Aorta (tissue), 5 donors: ENCODE results near the gene TTLL7. TPM values are rescaled to one million over a fixed set of nuclear protein-coding genes. Genes with fewer than 3 reads are reported as not detected.

Source experiments
- ATAC-seq: fragments of 200-7000 bp; cut with Tn5 transposase; one replicate; pipeline ENCODE4 v1.9.1; 2022; ENCODE audit warnings: moderate library complexity; ENCODE audit not compliant: low FRiP score
- DNase-seq, 2 donors: peaks; one replicate each; pipeline ENCODE4 v3.0.0-alpha.2; 2020
- H3K27ac ChIP-seq, 2 donors: one replicate each; pipeline ENCODE4 v1.5.1; 2013; ENCODE audit warnings: low read length in 2 of 2, mild to moderate bottlenecking in 2 of 2, moderate library complexity in 2 of 2, control low read depth in 1 of 2, inconsistent platforms in 1 of 2, low read depth in 1 of 2
- H3K27me3 ChIP-seq, 2 donors: one replicate each; pipeline ENCODE4 v1.6.1; 2013; ENCODE audit warnings: control low read depth in 1 of 2, low read length in 1 of 2, mild to moderate bottlenecking in 1 of 2, moderate library complexity in 1 of 2; ENCODE audit not compliant: insufficient read depth in 2 of 2, control insufficient read depth in 1 of 2
- H3K36me3 ChIP-seq, 2 donors: one replicate each; pipeline ENCODE4 v1.6.1; 2013; ENCODE audit warnings: control low read depth in 1 of 2, low read length in 1 of 2, mild to moderate bottlenecking in 1 of 2; ENCODE audit not compliant: insufficient read depth in 2 of 2, control insufficient read depth in 1 of 2
- H3K4me1 ChIP-seq, 2 donors: one replicate each; pipeline ENCODE4 v1.6.1; 2013; ENCODE audit warnings: low read length in 2 of 2, control low read depth in 1 of 2, mild to moderate bottlenecking in 1 of 2, moderate library complexity in 1 of 2; ENCODE audit not compliant: insufficient read depth in 2 of 2, control insufficient read depth in 1 of 2
- H3K4me3 ChIP-seq, 2 donors: one replicate each; pipeline ENCODE4 v1.5.1; 2013; ENCODE audit warnings: low read length in 2 of 2, control low read depth in 1 of 2, mild to moderate bottlenecking in 1 of 2
- H3K9me3 ChIP-seq: one replicate; pipeline ENCODE4 v1.6.1; 2013; ENCODE audit warnings: mild to moderate bottlenecking, low read length; ENCODE audit not compliant: control insufficient read depth
- WGBS, 2 donors: extraction: QIAGEN DNeasy Blood & Tissue Kit; methylation state at CpG; one replicate each; pipeline ENCODE4 v1.1.7; 2013; 5-methylcytosine and 5-hydroxymethylcytosine counted together
- intact Hi-C, 2 donors: fragments of 100-400 bp; cut with DNase I; formaldehyde crosslinking; loops; one replicate each; pipeline versions ENCODE4 v1.14.2 to v1.15.0; 2022
- polyA plus RNA-seq, 2 donors: library from polyadenylated mRNA; stranded (reverse); fragments of 200-250 nt; gene quantifications; one replicate each; pipeline ENCODE4 v1.2.3, GENCODE V29; 2013
- total RNA-seq, 2 donors: library from RNA; stranded (reverse); fragmentation: NEBNext Ultra II Directional; extraction: Animal tissue kit (Norgen Biotek cat#: 25700); gene quantifications; one replicate each; pipeline ENCODE4 v1.2.1, GENCODE V29; 2021
- donor health status: healthy with polysubstance abuse.
- donor health status: Bipolar disorder and iron deficiency.
- donor health status: DM: no; HTN: no; CAD: no.
- donor health status: DM: no; HTN: no; CAD: no.
- donor health status: DM: yes; HTN: yes; CAD: no.

TTLL7 gene
- total and polyA plus RNA-seq, 4 donors, result 11.0 to 107 (median 60.9) TPM

GRCh38 chr1:83961571-83962295, 37.2 kb downstream of the TTLL7 start:
- peaks cover 2% of the 10 kb centered on the region for H3K9me3 ChIP-seq
- ATAC-seq, result no peak
- H3K4me1 ChIP-seq, result peaks cover 4 to 16% of the 10 kb centered on the region in 2 donors
- 18 to 26% methylated on average over 2 of the region's 2 CpGs for WGBS, 2 donors
- no peak overlapping the region for H3K4me3 ChIP-seq
- no peaks in the 10 kb centered on the region for H3K36me3 ChIP-seq
- DNase-seq, result no peak
- no peaks in the 10 kb centered on the region for H3K27me3 ChIP-seq
- peak overlapping the region; percentile 33 to 60 for H3K27ac ChIP-seq
- intact Hi-C loops, result loop anchor here in 1 of 2 donors (5.0 kb wide), 1 partner anchor 36 kb away; the partner anchor contains the start of gene TTLL7

GRCh38 chr1:83960669-83961277, 38.2 kb downstream of the TTLL7 start:
- DNase-seq (no peak), ATAC-seq (no peak)
- Histone ChIP-seq H3K36me3 (no peaks in the 10 kb centered on the region), H3K9me3 (peaks cover 2% of the 10 kb centered on the region), H3K4me1 (peaks cover 4 to 16% of the 10 kb centered on the region in 2 donors), H3K27me3 (no peaks in the 10 kb centered on the region), H3K4me3 (no peak overlapping the region), H3K27ac (peak overlapping the region; percentile 44 to 60)
- intact Hi-C loops, result loop anchor here in 1 of 2 donors (5.0 kb wide), 1 partner anchor 37 kb away; the partner anchor contains the start of gene TTLL7

GRCh38 chr1:83959824-83960498, 39.0 kb downstream of the TTLL7 start:
- Histone ChIP-seq H3K4me1 (peaks cover 5 to 16% of the 10 kb centered on the region in 2 donors), H3K27ac (peak overlapping the region in 1 of 2 donors; percentile 57), H3K4me3 (no peak overlapping the region), H3K9me3 (peaks cover 2% of the 10 kb centered on the region), H3K27me3 (no peaks in the 10 kb centered on the region), H3K36me3 (no peaks in the 10 kb centered on the region)
- ATAC-seq, result no peak
- WGBS, 2 donors, result 66 to 67% methylated on average over 1 of the region's 1 CpG
- DNase-seq, result no peak
- intact Hi-C loops, result loop anchor here in 1 of 2 donors (5.0 kb wide), 1 partner anchor 37 kb away; the partner anchor contains the start of gene TTLL7

GRCh38 chr1:83958704-83959103, 40.2 kb downstream of the TTLL7 start:
- Histone ChIP-seq H3K36me3 (no peaks in the 10 kb centered on the region), H3K27ac (no peak overlapping the region), H3K27me3 (no peaks in the 10 kb centered on the region), H3K9me3 (peaks cover 2% of the 10 kb centered on the region), H3K4me3 (no peak overlapping the region), H3K4me1 (peaks cover 5 to 16% of the 10 kb centered on the region in 2 donors)
- no peak for ATAC-seq
- intact Hi-C loops, result no loop called here
- no peak for DNase-seq

GRCh38 chr1:83954166-83954823, 44.6 kb downstream of the TTLL7 start:
- DNase-seq, result no peak
- H3K27me3 ChIP-seq, result no peaks in the 10 kb centered on the region
- intact Hi-C loops, result no loop called here
- ATAC-seq, result no peak
- peaks cover 1 to 6% of the 10 kb centered on the region in 2 donors for H3K4me1 ChIP-seq
- 91 to 93% methylated on average over 3 of the region's 3 CpGs for WGBS, 2 donors
- no peaks in the 10 kb centered on the region for H3K36me3 ChIP-seq
- no peak overlapping the region for H3K4me3 ChIP-seq
- H3K27ac ChIP-seq, result peak overlapping the region in 1 of 2 donors; percentile 51
- H3K9me3 ChIP-seq, result peaks cover 2% of the 10 kb centered on the region

- Histone ChIP-seq H3K27ac (peak overlapping the region in 1 of 2 donors; percentile 43), H3K4me3 (peak overlapping the region; percentile 36 to 54), H3K4me1 (peaks cover 0 to 3% of the 10 kb centered on the region in 2 donors), H3K36me3 (no peaks in the 10 kb centered on the region), H3K27me3 (no peaks in the 10 kb centered on the region), H3K9me3 (no peaks in the 10 kb centered on the region)
- intact Hi-C loops, result no loop called here
- ATAC-seq (no peak), DNase-seq (no peak)
- 4 to 10% methylated on average over 7 of the region's 7 CpGs for whole genome bisulfite sequencing, 2 donors
These were observed 48.7 kb downstream of the TTLL7 start for GRCh38 chr1:83950106-83950661.

- ATAC-seq, result peak; percentile 36
- intact Hi-C loops, result no loop called here
- WGBS, 2 donors, result 89 to 90% methylated on average over 3 of the region's 3 CpGs
- Histone ChIP-seq H3K36me3 (no peaks in the 10 kb centered on the region), H3K4me3 (no peak overlapping the region), H3K4me1 (peaks cover 0 to 2% of the 10 kb centered on the region in 2 donors), H3K27ac (no peak overlapping the region), H3K9me3 (no peaks in the 10 kb centered on the region), H3K27me3 (no peaks in the 10 kb centered on the region)
- DNase-seq, result no peak
These were observed 56.0 kb downstream of the TTLL7 start for GRCh38 chr1:83942914-83943313.

GRCh38 chr1:83934550-83934949, 64.4 kb downstream of the TTLL7 start:
- Histone ChIP-seq H3K9me3 (no peaks in the 10 kb centered on the region), H3K27me3 (no peaks in the 10 kb centered on the region), H3K36me3 (peaks cover 0 to 2% of the 10 kb centered on the region in 2 donors), H3K27ac (no peak overlapping the region), H3K4me3 (no peak overlapping the region), H3K4me1 (peaks cover 2% of the 10 kb centered on the region in 2 donors)
- ATAC-seq (no peak), DNase-seq (no peak)
- intact Hi-C loops, result loop anchor here (5.0 to 10.0 kb wide), 2 partner anchors 60 to 143 kb away; partner anchors contain the start of gene TTLL7 (in 1 of the 2)
